Activated T-helper 1 cell treated with anti-CD3 and anti-CD28 coated beads, Interleukin-2, amount 50 U/mL, for 16 hours (primary cell): Measurements from ENCODE around the gene KNTC1.
"Not testable (repeated sequence)": the region's sequence is repeated elsewhere in the genome, so short reads cannot be mapped to it uniquely, and the experiment has no call there.

Experiments used
- DNase-seq, 2 donors: peaks; one replicate each; pipeline ENCODE4 v3.0.0-alpha.2; 2020; ENCODE audit warnings: low read depth in 1 of 2, low spot score in 1 of 2

Gene KNTC1

GRCh38 chr12:122508163-122508562, 18.9 kb upstream of the KNTC1 start:
- no peak for DNase-seq

GRCh38 chr12:122513028-122513427, 14.0 kb upstream of the KNTC1 start:
- DNase-seq, result not testable (repeated sequence)

- no peak for DNase-seq
These were observed 13.4 kb upstream of the KNTC1 start for GRCh38 chr12:122513660-122514059.

GRCh38 chr12:122515275-122515674, 11.8 kb upstream of the KNTC1 start:
- DNase-seq, result no peak

GRCh38 chr12:122516544-122517361, 10.3 kb upstream of the KNTC1 start:
- DNase-seq, result no peak

- no peak for DNase-seq
These were observed 9.2 kb upstream of the KNTC1 start for GRCh38 chr12:122517877-122518276.

GRCh38 chr12:122518908-122519307, 8.1 kb upstream of the KNTC1 start:
- no peak for DNase-seq

- DNase-seq, result no peak
These were observed 7.6 kb upstream of the KNTC1 start for GRCh38 chr12:122519418-122519817.

- no peak for DNase-seq
These were observed 6.4 kb upstream of the KNTC1 start for GRCh38 chr12:122520676-122521075.

GRCh38 chr12:122523280-122523679, 3.8 kb upstream of the KNTC1 start:
- DNase-seq, result no peak

- DNase-seq, result no peak
These were observed 3.0 kb upstream of the KNTC1 start for GRCh38 chr12:122523846-122524718.

GRCh38 chr12:122527478-122527944, 462 bp downstream of the KNTC1 start:
- no peak for DNase-seq

- no peak for DNase-seq
These were observed 1.5 kb downstream of the KNTC1 start for GRCh38 chr12:122528582-122528981.

- DNase-seq, result no peak
These were observed 1.9 kb downstream of the KNTC1 start for GRCh38 chr12:122528992-122529391.

- no peak for DNase-seq
These were observed 6.8 kb downstream of the KNTC1 start for GRCh38 chr12:122533856-122534255.

GRCh38 chr12:122537021-122537420, 10.0 kb downstream of the KNTC1 start:
- no peak for DNase-seq

- DNase-seq, result no peak
These were observed 11.4 kb downstream of the KNTC1 start for GRCh38 chr12:122538496-122538895.

- no peak for DNase-seq
These were observed 17.5 kb downstream of the KNTC1 start for GRCh38 chr12:122544537-122544936.

GRCh38 chr12:122545855-122546254, 18.8 kb downstream of the KNTC1 start:
- no peak for DNase-seq

- no peak for DNase-seq
These were observed 20.3 kb downstream of the KNTC1 start for GRCh38 chr12:122547330-122547729.

GRCh38 chr12:122558745-122559641, 31.9 kb downstream of the KNTC1 start:
- DNase-seq, result no peak
